Muscle layer of colon (tissue), 2 donors: ENCODE measurements around the gene CRAMP1.

Experiments
- H3K27ac ChIP-seq: one replicate; pipeline ENCODE4 v1.7.0; 2013; ENCODE audit warnings: low read depth, mild to moderate bottlenecking, low read length, moderate library complexity
- H3K27me3 ChIP-seq, 2 donors: one replicate each; pipeline ENCODE4 v1.7.0; 2013; ENCODE audit warnings: low read length in 2 of 2, mild to moderate bottlenecking in 2 of 2; ENCODE audit not compliant: insufficient read depth in 2 of 2, control insufficient read depth in 1 of 2
- H3K36me3 ChIP-seq: one replicate; pipeline ENCODE4 v1.7.0; 2013; ENCODE audit warnings: mild to moderate bottlenecking, low read length; ENCODE audit not compliant: insufficient read depth
- H3K4me1 ChIP-seq: one replicate; pipeline ENCODE4 v1.7.0; 2013; ENCODE audit warnings: mild to moderate bottlenecking, low read length; ENCODE audit not compliant: insufficient read depth
- H3K4me3 ChIP-seq, 2 donors: one replicate each; pipeline ENCODE4 v1.7.0; 2013; ENCODE audit warnings: low read length in 2 of 2, low read depth in 1 of 2, mild to moderate bottlenecking in 1 of 2, moderate library complexity in 1 of 2
- H3K9ac ChIP-seq: one replicate; pipeline ENCODE4 v1.7.0; 2013; ENCODE audit warnings: low read length
- H3K9me3 ChIP-seq: one replicate; pipeline ENCODE4 v1.7.0; 2013; ENCODE audit warnings: mild to moderate bottlenecking, low read length
- donor health status: abdominal sarcoma.
- donor health status: Adenocarcinoma of cecum.

Gene CRAMP1

GRCh38 chr16:1726661-1727502 lies 114.7 kb downstream of the CRAMP1 start:
- Histone ChIP-seq H3K36me3 (peaks cover 50% of the 10 kb centered on the region), H3K27ac (no peak overlapping the region), H3K4me3 (no peak overlapping the region), H3K4me1 (peaks cover 11% of the 10 kb centered on the region), H3K9ac (no peak overlapping the region), H3K9me3 (no peaks in the 10 kb centered on the region), H3K27me3 (no peaks in the 10 kb centered on the region)
